Skeletal muscle tissue (tissue), 4 donors: ENCODE results near the gene SEL1L2. TPM values are rescaled to one million over a fixed set of nuclear protein-coding genes. Genes with fewer than 3 reads are reported as not detected.

Experiments
- H3K27ac ChIP-seq: one replicate; pipeline ENCODE4 v1.7.0; 2013; ENCODE audit warnings: mild to moderate bottlenecking, low read depth, low read length, inconsistent platforms
- H3K27me3 ChIP-seq, 3 donors: one replicate each; pipeline ENCODE4 v1.7.0; 2013; ENCODE audit warnings: low read length in 3 of 3; ENCODE audit not compliant: control insufficient read depth in 3 of 3, insufficient read depth in 3 of 3
- H3K36me3 ChIP-seq, 3 donors: one replicate each; pipeline ENCODE4 v1.7.0; 2013; ENCODE audit warnings: low read length in 3 of 3; ENCODE audit not compliant: control insufficient read depth in 3 of 3, insufficient read depth in 3 of 3
- H3K4me1 ChIP-seq, 3 donors: one replicate each; pipeline ENCODE4 v1.7.0; 2013; ENCODE audit warnings: low read length in 3 of 3, mild to moderate bottlenecking in 3 of 3; ENCODE audit not compliant: control insufficient read depth in 3 of 3, insufficient read depth in 3 of 3
- H3K4me3 ChIP-seq, 3 donors: one replicate each; pipeline ENCODE4 v1.7.0; 2013; ENCODE audit warnings: low read length in 3 of 3
- H3K9ac ChIP-seq, 3 donors: one replicate each; pipeline ENCODE4 v1.7.0; 2013; ENCODE audit warnings: low read length in 3 of 3, mild to moderate bottlenecking in 3 of 3, moderate library complexity in 2 of 3, low read depth in 1 of 3
- H3K9me3 ChIP-seq, 3 donors: one replicate each; pipeline ENCODE4 v1.7.0; 2013; ENCODE audit warnings: low read length in 3 of 3; ENCODE audit not compliant: control insufficient read depth in 3 of 3
- total RNA-seq: library from RNA; depleted of rRNA; stranded (reverse); fragments of >200 nt; gene quantifications from one replicate; pipeline ENCODE4 v1.2.3, GENCODE V29; 2014
- donor health status: Osteomylitis.

Gene SEL1L2
- total RNA-seq, 1 donor from 2014 or later: not detected

DNA sequence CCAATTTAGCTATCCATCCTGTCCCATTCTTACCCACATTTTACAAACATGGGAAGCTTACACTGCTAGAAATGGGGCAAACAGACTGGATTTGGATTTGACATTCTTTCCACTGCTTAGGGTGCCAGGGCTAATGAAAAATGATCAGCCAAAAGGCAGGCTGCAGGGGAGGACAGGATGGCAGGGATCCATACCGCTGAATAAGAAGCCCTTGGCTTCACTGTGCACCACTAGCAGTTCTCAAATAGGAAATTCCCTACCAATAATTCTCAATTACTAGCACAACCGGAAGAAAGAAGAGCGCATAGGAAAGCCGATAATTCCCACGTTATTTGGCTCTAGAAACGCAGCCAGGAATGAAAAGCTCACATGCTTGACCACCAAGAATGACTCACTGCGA is 132.5 kb downstream of the SEL1L2 start:
- H3K4me3 ChIP-seq: no peak overlapping the region
- no peaks in the 10 kb centered on the region for H3K36me3 ChIP-seq
- peaks cover 5 to 10% (median 8%) of the 10 kb centered on the region in 3 donors for H3K4me1 ChIP-seq
- H3K9ac ChIP-seq: no peak overlapping the region
- no peak overlapping the region for H3K27ac ChIP-seq
- H3K27me3 ChIP-seq: no peaks in the 10 kb centered on the region
- H3K9me3 ChIP-seq: no peaks in the 10 kb centered on the region

DNA sequence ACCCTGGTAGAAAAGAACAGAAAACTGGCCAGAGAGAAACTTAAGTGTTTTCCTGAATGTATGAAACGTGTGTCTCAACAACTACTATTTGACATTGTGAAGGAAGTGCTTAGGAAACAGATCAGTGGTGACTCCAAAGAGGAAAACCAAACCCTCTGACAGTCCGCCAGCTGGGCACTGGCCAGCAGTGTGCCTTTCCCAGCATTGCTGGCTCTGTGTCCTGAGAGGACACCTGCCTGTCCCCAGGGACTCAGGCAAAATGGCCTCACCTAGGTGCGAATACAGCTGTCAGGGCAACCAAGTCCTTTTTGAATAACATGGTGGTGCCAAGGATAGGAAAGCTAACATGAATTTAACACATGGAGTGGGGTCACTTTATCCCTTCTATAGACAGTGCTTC is 133.1 kb downstream of the SEL1L2 start:
- Histone ChIP-seq H3K4me3 (no peak overlapping the region), H3K9ac (no peak overlapping the region), H3K4me1 (peaks cover 5 to 10% (median 8%) of the 10 kb centered on the region in 3 donors), H3K27ac (no peak overlapping the region), H3K27me3 (no peaks in the 10 kb centered on the region), H3K36me3 (no peaks in the 10 kb centered on the region), H3K9me3 (no peaks in the 10 kb centered on the region)

DNA sequence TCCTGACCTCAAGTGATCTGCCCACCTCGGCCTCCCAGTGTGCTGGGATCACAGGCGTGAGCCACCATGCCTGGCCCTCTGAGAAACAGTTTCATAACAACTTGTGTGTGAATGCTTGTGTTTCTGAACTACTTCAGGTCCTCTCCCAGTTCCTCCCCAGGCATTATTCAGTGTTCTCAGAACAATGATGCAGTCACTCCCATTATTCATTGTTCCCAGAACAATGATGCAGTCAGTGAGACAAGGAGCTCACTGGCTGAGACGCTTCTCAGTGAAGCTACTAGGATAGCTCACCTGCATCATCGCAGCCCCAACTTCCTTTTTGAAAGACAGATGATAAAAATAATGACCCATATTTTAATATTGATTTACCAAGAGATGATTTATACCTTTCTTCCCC is 134.1 kb downstream of the SEL1L2 start:
- Histone ChIP-seq H3K27ac (no peak overlapping the region), H3K4me1 (peaks cover 8 to 18% (median 12%) of the 10 kb centered on the region in 3 donors), H3K27me3 (no peaks in the 10 kb centered on the region)

DNA sequence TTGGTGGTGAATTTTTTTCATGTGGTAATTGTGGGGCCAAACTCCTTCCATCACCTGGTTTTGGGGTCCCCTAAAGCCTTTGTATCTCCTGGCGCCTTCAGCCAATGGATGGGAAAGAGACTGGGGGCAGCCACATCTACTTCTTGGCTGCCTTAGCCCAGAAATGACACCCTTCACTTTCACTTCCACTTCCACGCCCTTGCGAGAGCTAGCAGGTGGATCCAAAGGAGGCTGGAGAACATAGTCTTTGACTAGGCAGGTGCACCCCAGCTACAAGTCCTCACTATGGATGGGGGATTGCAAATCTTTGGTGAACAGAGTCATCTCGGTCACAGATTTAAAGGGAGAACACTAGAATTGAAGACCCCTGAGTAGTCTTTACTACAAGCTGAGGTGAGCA is 134.8 kb downstream of the SEL1L2 start:
- no peak overlapping the region for H3K9ac ChIP-seq
- H3K4me1 ChIP-seq: peaks cover 8 to 18% (median 12%) of the 10 kb centered on the region in 3 donors
- no peak overlapping the region for H3K4me3 ChIP-seq
- no peak overlapping the region for H3K27ac ChIP-seq
- no peaks in the 10 kb centered on the region for H3K27me3 ChIP-seq
- no peaks in the 10 kb centered on the region for H3K36me3 ChIP-seq
- H3K9me3 ChIP-seq: no peaks in the 10 kb centered on the region

More for the DNA sequence above, 134.1 kb downstream of the SEL1L2 start:
- H3K9me3 ChIP-seq: no peaks in the 10 kb centered on the region
- no peaks in the 10 kb centered on the region for H3K36me3 ChIP-seq
- H3K4me3 ChIP-seq: no peak overlapping the region
- H3K9ac ChIP-seq: no peak overlapping the region

DNA sequence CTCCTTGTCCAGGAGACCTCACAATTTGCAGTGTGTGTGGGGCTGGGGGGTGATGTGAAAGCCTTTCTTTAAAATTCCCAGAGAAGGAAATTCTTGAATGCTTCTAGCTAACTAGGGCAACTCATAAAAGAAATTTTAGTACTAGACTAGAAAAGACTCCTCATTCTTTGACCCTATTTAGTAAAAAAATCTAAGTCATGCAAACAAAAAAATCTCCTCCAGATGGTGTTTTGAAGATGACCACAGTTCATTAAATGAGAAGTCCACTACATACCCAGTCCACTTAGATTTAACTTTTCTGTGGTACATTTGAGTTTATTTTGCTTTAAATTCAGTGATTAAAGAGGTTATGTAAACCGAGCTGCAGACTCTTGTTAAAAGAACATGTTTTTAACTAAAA is 138.1 kb downstream of the SEL1L2 start:
- Histone ChIP-seq H3K36me3 (no peaks in the 10 kb centered on the region), H3K27me3 (no peaks in the 10 kb centered on the region), H3K4me3 (no peak overlapping the region), H3K9ac (no peak overlapping the region), H3K4me1 (peaks cover under 1 to 9% (median 6%) of the 10 kb centered on the region in 3 donors), H3K27ac (no peak overlapping the region), H3K9me3 (no peaks in the 10 kb centered on the region)

DNA sequence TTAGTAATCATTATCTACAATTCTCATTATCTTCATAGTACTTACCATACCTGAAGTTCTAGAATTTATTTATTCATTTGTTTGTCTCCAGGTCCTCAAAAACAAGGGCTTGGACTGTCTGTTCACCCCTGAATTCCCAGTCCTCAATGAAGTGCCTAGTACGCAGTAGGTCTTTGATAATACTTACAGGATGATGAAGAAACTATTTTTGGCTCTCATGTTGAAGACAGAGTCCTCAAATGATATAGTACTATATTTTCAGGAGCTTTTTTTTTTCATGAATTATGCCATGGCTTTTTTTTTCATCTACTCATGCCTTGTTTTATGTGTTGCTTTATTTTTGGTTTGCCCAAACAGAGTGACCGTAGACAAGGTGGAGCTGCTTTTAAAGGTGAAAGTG is 139.1 kb downstream of the SEL1L2 start:
- Histone ChIP-seq H3K27me3 (no peaks in the 10 kb centered on the region), H3K9ac (no peak overlapping the region), H3K27ac (peak overlapping the region; percentile 29), H3K4me3 (no peak overlapping the region), H3K36me3 (no peaks in the 10 kb centered on the region), H3K4me1 (peaks cover 0 to 7% (median 6%) of the 10 kb centered on the region in 3 donors), H3K9me3 (no peaks in the 10 kb centered on the region)

DNA sequence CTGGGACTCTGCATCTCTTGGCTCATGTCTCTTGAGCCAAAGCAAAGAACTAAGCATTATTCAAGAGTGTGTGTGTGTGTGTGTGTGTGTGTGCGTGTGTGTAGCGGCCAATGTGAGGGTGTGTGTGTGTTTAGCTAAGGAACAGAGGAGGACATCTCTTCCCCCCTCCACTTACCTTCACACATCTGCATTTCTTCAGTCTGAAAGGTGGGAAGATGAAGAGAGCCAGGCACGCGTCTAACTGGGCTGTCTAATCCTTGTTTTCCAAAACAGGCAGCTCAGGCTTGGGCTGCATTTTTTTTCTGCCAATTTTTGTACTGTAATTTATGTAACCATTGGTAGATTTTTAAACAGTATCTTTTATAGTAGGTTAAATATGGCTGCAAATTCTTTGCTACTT is 146.1 kb downstream of the SEL1L2 start:
- Histone ChIP-seq H3K27ac (no peak overlapping the region), H3K9me3 (no peaks in the 10 kb centered on the region), H3K36me3 (no peaks in the 10 kb centered on the region), H3K4me1 (no peaks in the 10 kb centered on the region), H3K9ac (no peak overlapping the region), H3K4me3 (no peak overlapping the region), H3K27me3 (peaks cover 0 to 8% (median 4%) of the 10 kb centered on the region in 3 donors)

DNA sequence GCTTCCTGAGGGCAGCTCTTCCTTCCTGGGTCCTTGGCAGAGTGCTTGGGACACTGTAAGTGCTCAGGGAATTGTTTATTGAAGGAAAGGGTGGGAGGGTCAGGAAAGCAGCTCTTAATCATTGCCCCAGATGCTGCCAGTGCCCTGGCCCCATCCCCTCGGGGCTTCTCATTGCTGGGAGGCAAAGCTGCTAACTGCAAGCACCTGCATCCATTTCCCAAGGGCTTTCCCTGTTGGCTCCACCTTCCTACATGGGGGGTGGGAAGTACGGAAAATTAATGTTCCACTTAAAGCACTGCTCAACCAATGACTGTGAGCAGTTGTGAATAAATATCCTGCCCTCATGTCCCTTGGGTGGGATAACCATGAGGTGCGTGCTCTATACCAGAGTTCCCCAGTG is 149.2 kb downstream of the SEL1L2 start:
- no peak overlapping the region for H3K4me3 ChIP-seq
- H3K4me1 ChIP-seq: no peaks in the 10 kb centered on the region
- H3K36me3 ChIP-seq: no peaks in the 10 kb centered on the region
- no peak overlapping the region for H3K9ac ChIP-seq
- no peaks in the 10 kb centered on the region for H3K9me3 ChIP-seq
- H3K27ac ChIP-seq: no peak overlapping the region
- H3K27me3 ChIP-seq: peaks cover 0 to 8% (median 4%) of the 10 kb centered on the region in 3 donors

DNA sequence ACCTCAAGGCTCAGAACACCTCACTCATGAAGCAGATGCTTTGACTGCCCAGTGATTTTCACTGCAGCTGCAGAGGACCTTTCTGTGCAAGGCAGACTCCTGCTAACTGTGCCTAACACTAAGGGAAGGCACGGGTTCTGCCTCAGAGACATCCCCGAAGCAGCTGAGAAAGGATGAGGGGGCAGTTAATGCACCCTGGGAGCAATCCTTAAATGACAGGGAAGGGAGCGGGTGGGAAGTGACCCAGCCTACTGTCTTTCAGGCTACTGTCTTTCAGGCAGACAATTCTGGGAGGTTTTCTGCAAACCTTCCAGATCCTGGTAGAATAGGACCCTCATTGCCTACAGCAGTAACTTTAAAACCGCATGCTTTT is 150.3 kb downstream of the SEL1L2 start:
- no peaks in the 10 kb centered on the region for H3K9me3 ChIP-seq

DNA sequence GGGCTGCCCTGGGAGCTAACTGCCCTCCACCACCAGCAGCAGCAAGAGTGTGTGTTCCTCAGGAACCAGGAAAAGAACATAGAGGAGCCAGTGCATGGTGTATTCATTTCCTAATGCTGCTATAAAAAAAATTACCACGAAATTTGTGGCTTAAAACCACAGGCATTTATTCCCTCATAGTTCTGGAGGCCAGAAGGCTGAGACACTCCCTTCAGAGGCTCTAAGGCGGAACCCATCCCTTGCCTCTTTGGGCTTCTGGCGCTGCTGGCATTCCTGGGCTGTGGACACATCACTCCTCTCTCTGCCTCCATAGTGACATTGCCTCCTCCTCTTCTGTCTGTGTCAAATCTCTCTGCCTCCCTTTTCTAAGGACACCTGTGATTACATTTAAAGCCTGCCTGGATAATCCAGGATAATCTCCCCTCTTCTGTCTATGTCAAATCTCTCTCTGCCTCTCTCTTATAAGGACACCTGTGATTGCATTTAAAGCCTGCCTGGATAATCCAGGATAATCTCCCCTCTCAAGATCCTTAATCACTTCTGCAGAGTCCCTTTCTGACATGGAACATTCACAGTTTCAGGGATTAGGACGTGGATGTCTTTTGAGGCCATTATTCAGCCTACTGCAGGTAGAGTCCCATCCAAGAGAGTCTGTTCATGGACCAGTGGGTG is 150.9 kb downstream of the SEL1L2 start:
- no peak overlapping the region for H3K27ac ChIP-seq
- no peaks in the 10 kb centered on the region for H3K36me3 ChIP-seq
- no peak overlapping the region for H3K4me3 ChIP-seq
- H3K4me1 ChIP-seq: no peaks in the 10 kb centered on the region
- no peak overlapping the region for H3K9ac ChIP-seq
- H3K27me3 ChIP-seq: peaks cover 0 to 8% (median 4%) of the 10 kb centered on the region in 3 donors
- H3K9me3 ChIP-seq: no peaks in the 10 kb centered on the region

More for the DNA sequence above, 150.3 kb downstream of the SEL1L2 start:
- Histone ChIP-seq H3K27ac (no peak overlapping the region), H3K4me1 (no peaks in the 10 kb centered on the region), H3K36me3 (no peaks in the 10 kb centered on the region), H3K9ac (no peak overlapping the region), H3K4me3 (no peak overlapping the region), H3K27me3 (peaks cover 0 to 8% (median 4%) of the 10 kb centered on the region in 3 donors)
